Measurements from ENCODE around the gene CUL1. TPM values are rescaled to one million over a fixed set of nuclear protein-coding genes. Genes with fewer than 3 reads are reported as not detected.

CUL1 gene
- polyA plus RNA-seq, 1 donor from 2014 or later, result 77.5 TPM

GRCh38 chr7:148814922-148815559 lies 116.3 kb downstream of the CUL1 start:
- Histone ChIP-seq H3K4me3 (ENCODE audit: low read length) (no peak overlapping the region), H3K9me3 (ENCODE audit: low read length) (no peaks in the 10 kb centered on the region), H3K9ac (ENCODE audit: low read length) (no peak overlapping the region), H3K9me2 (ENCODE audit: insufficient read depth, low read length) (no peaks in the 10 kb centered on the region), H2AFZ (ENCODE audit: low read depth, low read length) (no peak overlapping the region), H4K20me1 (ENCODE audit: insufficient read depth) (no peaks in the 10 kb centered on the region), H3K27me3 (ENCODE audit: insufficient read depth, low read depth, low read length) (no peaks in the 10 kb centered on the region), H3K4me2 (ENCODE audit: low read length) (no peak overlapping the region), H3K36me3 (ENCODE audit: insufficient read depth, low read length) (peaks cover 11% of the 10 kb centered on the region), H3F3A (ENCODE audit: insufficient read depth, low read length, poor library complexity, severe bottlenecking) (no peaks in the 10 kb centered on the region), H3K79me2 (replicated peaks; ENCODE audit: insufficient read depth, low read length) (no peaks in the 10 kb centered on the region), H3K27ac (ENCODE audit: low read length) (no peak overlapping the region)
- TF ChIP-seq RAD21 (conservative IDR thresholded peaks at IDR 0.05), result no peak
- TF ChIP-seq TAF1 (IDR thresholded peaks at IDR 0.05; ENCODE audit: low read depth), result no peak
- TF ChIP-seq EP300 (conservative IDR thresholded peaks at IDR 0.05; ENCODE audit: poor library complexity, severe bottlenecking), result no peak
- TF ChIP-seq REST (IDR thresholded peaks at IDR 0.05; ENCODE audit: borderline replicate concordance), result no peak
- no peak for TF ChIP-seq CTCF (IDR thresholded peaks at IDR 0.05; ENCODE audit: poor library complexity, severe bottlenecking)
- TF ChIP-seq SMC3 (conservative IDR thresholded peaks at IDR 0.05; ENCODE audit: poor library complexity), result no peak
- TF ChIP-seq EZH2 (IDR thresholded peaks at IDR 0.05; ENCODE audit: borderline replicate concordance, insufficient read depth, low read length, poor library complexity, severe bottlenecking), result no peak
- no peak for TF ChIP-seq POLR2AphosphoS5 (IDR thresholded peaks at IDR 0.05)
- TF ChIP-seq MXI1 (conservative IDR thresholded peaks at IDR 0.05; ENCODE audit: poor library complexity, severe bottlenecking), result no peak

GRCh38 chr7:148815612-148816011 lies 116.9 kb downstream of the CUL1 start:
- no peaks in the 10 kb centered on the region for H3K79me2 ChIP-seq (replicated peaks; ENCODE audit: insufficient read depth, low read length)
- H3K27me3 ChIP-seq (ENCODE audit: insufficient read depth, low read depth, low read length), result no peaks in the 10 kb centered on the region
- no peaks in the 10 kb centered on the region for H3K9me2 ChIP-seq (ENCODE audit: insufficient read depth, low read length)
- H3K9me3 ChIP-seq (ENCODE audit: low read length), result no peaks in the 10 kb centered on the region
- no peak overlapping the region for H2AFZ ChIP-seq (ENCODE audit: low read depth, low read length)
- H3K36me3 ChIP-seq (ENCODE audit: insufficient read depth, low read length), result peaks cover 11% of the 10 kb centered on the region
- H3F3A ChIP-seq (ENCODE audit: insufficient read depth, low read length, poor library complexity, severe bottlenecking), result no peaks in the 10 kb centered on the region
- H3K27ac ChIP-seq (ENCODE audit: low read length), result no peak overlapping the region
- H3K4me3 ChIP-seq (ENCODE audit: low read length), result no peak overlapping the region
- H4K20me1 ChIP-seq (ENCODE audit: insufficient read depth), result no peaks in the 10 kb centered on the region
- TF ChIP-seq RAD21 (conservative IDR thresholded peaks at IDR 0.05), result no peak
- no peak for TF ChIP-seq SMC3 (conservative IDR thresholded peaks at IDR 0.05; ENCODE audit: poor library complexity)
- TF ChIP-seq TAF1 (IDR thresholded peaks at IDR 0.05; ENCODE audit: low read depth), result no peak
- no peak for TF ChIP-seq POLR2AphosphoS5 (IDR thresholded peaks at IDR 0.05)
- TF ChIP-seq REST (IDR thresholded peaks at IDR 0.05; ENCODE audit: borderline replicate concordance), result no peak
- no peak for TF ChIP-seq MXI1 (conservative IDR thresholded peaks at IDR 0.05; ENCODE audit: poor library complexity, severe bottlenecking)
- TF ChIP-seq EZH2 (IDR thresholded peaks at IDR 0.05; ENCODE audit: borderline replicate concordance, insufficient read depth, low read length, poor library complexity, severe bottlenecking), result no peak
- no peak overlapping the region for H3K4me2 ChIP-seq (ENCODE audit: low read length)
- no peak overlapping the region for H3K9ac ChIP-seq (ENCODE audit: low read length)
